Measurements from ENCODE around the gene C2CD2. TPM values are rescaled to one million over a fixed set of nuclear protein-coding genes. Genes with fewer than 3 reads are reported as not detected.

The C2CD2 gene
- total and polyA plus RNA-seq, 2 donors (not counting 1 experiment from before 2014, with no cell fraction given): 6.8 to 11.9 TPM

- Mint-ChIP-seq H3K4me1 (peaks cover 36% of the 10 kb centered on the region), H3K4me3 (peak overlapping the region; percentile 66), H3K9me3 (ENCODE audit: insufficient read depth) (no peaks in the 10 kb centered on the region), H3K27ac (peak overlapping the region; percentile 78), H3K27me3 (no peaks in the 10 kb centered on the region)
- peaks cover 47% of the 10 kb centered on the region for H3K79me2 ChIP-seq (ENCODE audit: control insufficient read depth, insufficient read depth, low read length)
- intact Hi-C loops (cut with micrococcal nuclease): loop anchor here (1.0 to 2.0 kb wide), 5 partner anchors 48 to 354 kb away; partner anchors contain the start of gene ZBTB21
- H3K27me3 ChIP-seq (replicated peaks in 1 of 4; ENCODE audit: control extremely low read depth in 1 of 4, control insufficient read depth in 3 of 4, insufficient read depth in 4 of 4, low read length in 3 of 4): no peaks in the 10 kb centered on the region
- ChIA-PET POLR2A (interaction anchor here (0.6 kb wide), 1 partner anchor 1014 kb away, joined by 3 read pairs; the partner anchor contains the start of gene NDUFV3), CTCF (interaction anchor here (1.2 to 2.3 kb wide), 3 partner anchors 62 to 239 kb away, joined by 4 to 16 read pairs (median 14); no protein-coding TSS in a partner anchor)
- TF ChIP-seq EZH2 (IDR thresholded peaks at IDR 0.05; ENCODE audit: borderline replicate concordance, insufficient read depth, low read depth, low read length, poor library complexity, severe bottlenecking) (no peak), CTCF (IDR thresholded peaks at IDR 0.05) (no peak)
- peaks cover 13 to 21% of the 10 kb centered on the region in 2 donors for H3K4me1 ChIP-seq (ENCODE audit: control insufficient read depth in 2 of 2, insufficient read depth in 2 of 2, low read length in 2 of 2)
- H3K27ac ChIP-seq (ENCODE audit: low read length in 2 of 2): peak overlapping the region in 1 of 2 donors; percentile 76
- peak; percentile 73 for ATAC-seq (ENCODE audit: low read depth)
- peak overlapping the region; percentile 91 for H3K9ac ChIP-seq (ENCODE audit: low read length)
- under 1% methylated on average over 65 of the region's 65 CpGs for WGBS (ENCODE audit: insufficient coverage)
- DNase-seq: peak; percentile 82
- H3K4me2 ChIP-seq (replicated peaks; ENCODE audit: low read depth, low read length, poor library complexity, severe bottlenecking): peak overlapping the region; percentile 98
- H3K36me3 ChIP-seq (replicated peaks in 1 of 2; ENCODE audit: control extremely low read depth in 1 of 2, control insufficient read depth in 1 of 2, extremely low read depth in 1 of 2, insufficient read depth in 2 of 2, low read length in 1 of 2): peaks cover 0 to 2% of the 10 kb centered on the region in 2 experiments
- no peak overlapping the region for H2AFZ ChIP-seq (ENCODE audit: insufficient read depth, low read depth, low read length, poor library complexity, severe bottlenecking)
- H3K9me3 ChIP-seq (ENCODE audit: control extremely low read depth in 1 of 3, control insufficient read depth in 2 of 3, insufficient read depth in 1 of 3, low read length in 2 of 3): no peaks in the 10 kb centered on the region
- peaks cover 22% of the 10 kb centered on the region for H4K20me1 ChIP-seq (ENCODE audit: control insufficient read depth, insufficient read depth, low read length, poor library complexity, severe bottlenecking)
- H3K4me3 ChIP-seq (ENCODE audit: control extremely low read depth in 1 of 5, extremely low read depth in 1 of 5, insufficient read depth in 1 of 5, low read depth in 2 of 5, low read length in 4 of 5): peak overlapping the region in 4 of 5 experiments; percentile 72 to 86 (median 82)
These were observed 75.0 kb downstream of the C2CD2 start for GRCh38 chr21:41878831-41879189.
